Sigmoid colon (tissue), 3 donors: ENCODE data around the gene MLH3.
A peak's percentile ranks its signal among the peaks of the same experiment; 100 is the strongest.

Experiments used
- POLR2A ChIP-seq, 2 donors: fragments of 450-650 bp; IDR thresholded peaks; one replicate each; pipeline ENCODE4 v1.6.1; 2016; ENCODE audit warnings: antibody characterized with exemption in 2 of 2, mild to moderate bottlenecking in 2 of 2, moderate library complexity in 2 of 2
- TF ChIP-seq, protein P1 (sequence below), 4 experiments: fragments of 450-650 bp in 3 of 4; fragments of 200-600 bp in 1 of 4; IDR thresholded peaks; one replicate each; pipeline ENCODE4 v1.5.1; 2016 to 2019; ENCODE audit warnings: antibody characterized with exemption in 4 of 4, mild to moderate bottlenecking in 3 of 4, moderate library complexity in 2 of 4

DNA sequence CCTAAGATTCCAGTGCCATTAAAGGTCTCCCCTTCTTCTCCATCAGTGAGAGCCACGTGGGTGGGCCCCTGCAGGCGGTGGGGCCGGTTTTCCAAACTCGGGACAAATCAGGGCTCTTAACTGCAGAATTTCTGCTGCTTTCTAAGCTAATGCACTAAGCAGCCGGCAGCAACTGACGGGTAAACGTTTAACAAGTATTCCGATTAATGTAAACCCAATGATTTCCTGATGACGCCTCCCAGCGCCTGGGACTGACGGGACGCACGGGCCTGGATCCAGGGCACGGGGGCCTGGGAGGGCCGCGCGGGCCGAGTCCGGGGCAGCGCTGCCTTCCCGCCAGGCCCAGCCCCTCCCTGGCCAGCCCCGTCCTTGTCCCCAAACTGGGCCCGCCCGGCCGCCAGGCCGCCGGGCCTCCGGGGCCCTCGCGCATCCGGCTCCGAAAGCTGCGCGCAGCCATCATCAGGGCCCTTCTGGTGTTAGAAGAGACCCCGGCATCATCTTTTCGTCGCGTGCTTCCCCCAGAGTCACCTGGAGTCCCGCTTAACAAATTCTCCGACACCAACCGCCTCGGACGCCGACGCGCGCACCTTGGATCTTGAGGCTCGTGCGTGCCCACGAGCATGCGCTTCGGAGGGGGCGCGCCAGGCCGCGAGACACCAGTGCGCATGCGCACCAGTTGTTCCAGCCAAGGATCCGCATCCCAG, at the start of gene MLH3:
- TF ChIP-seq, protein P1, sequence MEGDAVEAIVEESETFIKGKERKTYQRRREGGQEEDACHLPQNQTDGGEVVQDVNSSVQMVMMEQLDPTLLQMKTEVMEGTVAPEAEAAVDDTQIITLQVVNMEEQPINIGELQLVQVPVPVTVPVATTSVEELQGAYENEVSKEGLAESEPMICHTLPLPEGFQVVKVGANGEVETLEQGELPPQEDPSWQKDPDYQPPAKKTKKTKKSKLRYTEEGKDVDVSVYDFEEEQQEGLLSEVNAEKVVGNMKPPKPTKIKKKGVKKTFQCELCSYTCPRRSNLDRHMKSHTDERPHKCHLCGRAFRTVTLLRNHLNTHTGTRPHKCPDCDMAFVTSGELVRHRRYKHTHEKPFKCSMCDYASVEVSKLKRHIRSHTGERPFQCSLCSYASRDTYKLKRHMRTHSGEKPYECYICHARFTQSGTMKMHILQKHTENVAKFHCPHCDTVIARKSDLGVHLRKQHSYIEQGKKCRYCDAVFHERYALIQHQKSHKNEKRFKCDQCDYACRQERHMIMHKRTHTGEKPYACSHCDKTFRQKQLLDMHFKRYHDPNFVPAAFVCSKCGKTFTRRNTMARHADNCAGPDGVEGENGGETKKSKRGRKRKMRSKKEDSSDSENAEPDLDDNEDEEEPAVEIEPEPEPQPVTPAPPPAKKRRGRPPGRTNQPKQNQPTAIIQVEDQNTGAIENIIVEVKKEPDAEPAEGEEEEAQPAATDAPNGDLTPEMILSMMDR (IDR thresholded peaks at IDR 0.05), result no peak
- peak in 1 of 2 donors; percentile 55 for TF ChIP-seq POLR2A (IDR thresholded peaks at IDR 0.05)
